ENCODE data around the gene PCGF3. TPM values are rescaled to one million over a fixed set of nuclear protein-coding genes. Genes with fewer than 3 reads are reported as not detected.

Gene PCGF3, protein sequence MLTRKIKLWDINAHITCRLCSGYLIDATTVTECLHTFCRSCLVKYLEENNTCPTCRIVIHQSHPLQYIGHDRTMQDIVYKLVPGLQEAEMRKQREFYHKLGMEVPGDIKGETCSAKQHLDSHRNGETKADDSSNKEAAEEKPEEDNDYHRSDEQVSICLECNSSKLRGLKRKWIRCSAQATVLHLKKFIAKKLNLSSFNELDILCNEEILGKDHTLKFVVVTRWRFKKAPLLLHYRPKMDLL
- 43.1 and 79.6 TPM in 2 replicates for total RNA-seq

DNA sequence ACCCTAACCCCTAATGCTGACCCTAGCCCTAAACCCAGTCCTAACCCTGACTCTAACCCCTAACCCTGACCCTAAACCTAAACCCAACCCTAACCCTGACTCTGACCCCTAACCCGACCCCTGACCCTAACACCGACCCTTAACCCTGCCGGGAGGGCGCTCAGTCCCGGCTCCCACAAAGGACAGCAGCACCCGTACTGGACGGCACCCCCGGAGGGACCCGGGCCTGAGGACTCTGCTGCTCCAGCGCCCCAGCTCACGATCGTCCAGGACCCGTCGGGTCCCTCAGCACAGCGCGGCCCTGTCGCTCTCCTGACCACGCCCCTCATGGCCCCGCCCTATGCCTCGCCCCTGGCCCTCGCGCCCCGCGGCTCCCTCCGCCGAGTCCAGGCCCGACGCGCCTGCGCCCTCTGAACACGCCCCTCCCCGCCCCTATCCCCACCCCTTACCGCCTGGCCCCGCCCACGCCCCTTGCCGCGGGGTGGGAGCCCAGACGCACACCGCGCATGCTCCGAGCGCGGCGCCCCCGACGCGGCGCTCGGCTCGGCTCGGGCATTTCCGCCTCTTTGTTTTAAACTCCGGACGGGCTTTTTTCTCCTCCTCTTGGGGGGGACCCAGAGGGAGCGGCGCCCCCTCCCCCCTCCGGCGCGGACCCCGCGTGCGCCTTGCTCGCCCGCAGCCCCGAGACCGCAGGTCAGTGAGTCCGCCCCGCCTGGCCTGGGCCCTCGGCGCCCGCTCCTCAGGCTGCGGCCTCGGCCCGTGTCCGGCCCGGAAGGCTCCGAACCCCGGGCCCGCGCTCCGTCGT, at the start of gene PCGF3:
Gene PCGF3, plus strand, starts transcription at position 555 of the 805 bp plus-strand sequence. CDS start 27,849 bp downstream, outside the sequence.

DNA sequence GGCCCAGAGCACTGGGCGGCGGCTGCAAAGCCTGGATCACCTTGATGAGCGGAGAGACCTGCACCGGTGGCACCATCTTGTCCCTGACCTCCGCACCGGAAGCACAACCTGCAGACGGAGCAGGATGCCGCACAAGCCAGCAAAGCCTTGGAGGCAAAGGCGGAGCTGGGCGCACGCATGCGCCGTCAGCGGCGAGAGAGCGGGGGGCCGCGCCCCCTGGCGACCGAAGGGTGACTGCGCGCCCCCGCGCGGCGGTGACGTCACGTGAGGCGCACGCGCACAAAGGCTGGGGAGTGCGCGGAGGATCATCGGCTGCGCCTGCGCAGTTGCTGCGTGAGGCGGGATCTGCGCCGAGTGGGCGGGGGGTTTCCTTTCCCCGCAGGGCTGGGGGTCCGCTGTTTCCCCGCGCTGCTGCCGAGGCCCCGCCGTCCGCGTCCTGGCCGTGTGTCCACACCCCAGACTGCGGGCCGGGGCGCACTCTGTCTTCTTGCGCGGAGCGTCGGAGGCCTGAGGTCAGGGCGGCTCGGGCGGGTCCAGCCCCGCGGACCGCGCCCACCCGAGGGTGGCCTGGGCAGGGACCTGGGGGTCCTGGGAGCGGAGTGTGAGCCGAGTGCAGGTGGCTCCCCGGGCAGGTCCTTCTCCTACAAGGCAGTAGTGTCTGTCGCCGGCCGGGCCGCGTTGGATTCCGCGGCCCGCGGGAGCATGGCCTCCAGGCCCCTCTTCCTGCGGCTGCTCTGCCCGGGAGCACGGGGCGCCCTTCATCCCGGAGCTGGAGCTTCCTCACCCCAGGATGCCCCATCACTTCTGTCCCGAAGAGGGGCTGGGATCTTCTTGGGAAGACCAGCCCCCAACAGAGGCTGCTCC, 31.2 kb upstream of the PCGF3 start, which contains the start of the genes ATP5ME and MYL5:
Gene ATP5ME, minus strand, starts transcription at position 105 of the 864 bp plus-strand sequence. Its CDS starts 29 bp downstream, at position 76.
Gene MYL5, plus strand, starts transcription at position 371 of the 864 bp plus-strand sequence. CDS start 3,485 bp downstream, outside the sequence.

DNA sequence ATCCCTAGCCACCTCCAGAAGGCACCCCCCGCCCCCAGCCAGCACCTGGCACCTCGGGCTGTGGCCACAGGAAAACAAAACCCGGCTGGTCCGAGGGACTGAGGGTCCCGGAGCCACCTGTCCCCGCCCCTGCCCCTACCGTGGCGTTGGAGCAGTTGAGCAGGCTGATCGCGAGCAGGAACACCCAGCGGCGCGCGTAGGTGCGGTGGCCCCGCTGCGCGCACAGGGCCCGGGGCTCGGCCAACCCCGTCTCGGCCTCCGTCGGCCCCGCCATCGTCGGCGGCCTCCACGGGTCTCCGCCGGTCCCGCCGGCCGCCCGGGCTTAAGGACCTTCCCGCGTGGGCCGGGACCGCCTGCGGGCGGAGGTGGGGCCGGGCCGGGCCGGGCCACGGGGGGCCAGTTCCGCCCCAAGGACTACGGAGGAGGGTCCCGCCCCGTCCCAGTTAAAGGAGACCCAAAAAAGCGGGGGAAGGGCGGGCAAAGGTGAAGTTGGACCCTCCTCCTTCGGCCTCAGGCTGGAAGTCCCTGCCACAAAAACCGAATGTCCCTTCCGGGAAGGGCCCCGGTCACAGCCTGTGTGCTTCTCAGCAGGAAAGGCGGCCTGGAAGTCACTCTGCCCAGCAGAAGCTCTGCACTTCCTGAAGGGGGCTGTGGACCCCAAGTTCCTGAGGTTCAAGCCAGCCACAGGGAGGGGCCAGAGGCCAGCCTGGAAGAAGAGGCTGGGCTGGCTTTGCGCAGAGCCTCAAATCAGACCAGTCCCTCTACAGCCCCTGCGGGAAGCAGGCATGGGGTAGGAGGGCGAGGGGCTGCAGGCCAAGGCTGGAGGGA, 16.6 kb upstream of the PCGF3 start, which contains the start of gene SLC49A3:
Gene SLC49A3, minus strand, starts transcription at position 298 of the 828 bp plus-strand sequence. Its CDS starts 24 bp downstream, at position 274.

Other genes with a start within 250 kb of the PCGF3 start
- gene ZNF721, start 206.7 kb upstream of the PCGF3 start, total RNA-seq: 19.0 and 29.8 TPM in 2 replicates
- gene PIGG, start 206.6 kb upstream of the PCGF3 start, total RNA-seq: 45.9 and 51.1 TPM in 2 replicates
- gene TMEM271, start 129.5 kb upstream of the PCGF3 start, total RNA-seq: not detected in 2 replicates
- gene PDE6B, start 80.3 kb upstream of the PCGF3 start, total RNA-seq: 0.32 and 1.2 TPM in 2 replicates
- gene ATP5ME, start 31.6 kb upstream of the PCGF3 start, total RNA-seq: 39.6 and 71.6 TPM in 2 replicates
- 7.5 and 13.7 TPM in 2 replicates for gene MYL5, start 31.3 kb upstream of the PCGF3 start, total RNA-seq
- 1.4 and 5.3 TPM in 2 replicates for gene SLC49A3, start 16.7 kb upstream of the PCGF3 start, total RNA-seq
- gene CPLX1, start 120.3 kb downstream of the PCGF3 start, total RNA-seq: not detected in 2 replicates
- 48.1 and 87.1 TPM in 2 replicates for gene GAK, start 226.5 kb downstream of the PCGF3 start, total RNA-seq
- 10.4 and 16.0 TPM in 2 replicates for gene TMEM175, start 226.6 kb downstream of the PCGF3 start, total RNA-seq

All from smooth muscle cell of the umbilical artery (primary cell).